ENCODE results near the gene NACC2. TPM values are rescaled to one million over a fixed set of nuclear protein-coding genes. Genes with fewer than 3 reads are reported as not detected.

The NACC2 gene
- total RNA-seq, 1 donor from 2014 or later: 8.1 TPM

DNA sequence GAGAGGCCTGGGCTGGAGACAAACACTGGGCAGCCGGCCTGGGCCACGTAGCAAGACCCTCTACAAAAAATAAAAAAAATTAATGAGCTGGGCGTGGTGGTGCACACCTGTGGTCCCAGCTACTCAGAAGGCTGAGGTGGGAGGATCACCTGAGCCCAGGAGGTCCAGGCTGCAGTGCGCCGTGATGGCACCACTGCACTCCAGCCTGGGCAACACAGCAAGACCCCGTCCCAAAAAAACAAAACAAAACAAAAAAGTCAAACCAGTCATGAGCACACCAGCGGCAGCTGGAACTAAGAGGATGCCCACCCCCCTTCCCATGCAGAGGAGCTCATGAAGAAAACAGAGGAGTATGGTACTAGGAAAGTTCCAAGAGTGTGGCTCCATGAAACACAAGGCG is 131.8 kb downstream of the NACC2 start:
- Mint-ChIP-seq H3K36me3 (ENCODE audit: low read depth) (no peaks in the 10 kb centered on the region), H3K4me1 (peaks cover 32% of the 10 kb centered on the region), H3K27me3 (ENCODE audit: low read depth) (peaks cover 13% of the 10 kb centered on the region), H3K4me3 (peak overlapping the region; percentile 29), H3K9me3 (no peaks in the 10 kb centered on the region), H3K27ac (ENCODE audit: unreplicated experiment) (no peak overlapping the region)
- TF ChIP-seq, protein P1, sequence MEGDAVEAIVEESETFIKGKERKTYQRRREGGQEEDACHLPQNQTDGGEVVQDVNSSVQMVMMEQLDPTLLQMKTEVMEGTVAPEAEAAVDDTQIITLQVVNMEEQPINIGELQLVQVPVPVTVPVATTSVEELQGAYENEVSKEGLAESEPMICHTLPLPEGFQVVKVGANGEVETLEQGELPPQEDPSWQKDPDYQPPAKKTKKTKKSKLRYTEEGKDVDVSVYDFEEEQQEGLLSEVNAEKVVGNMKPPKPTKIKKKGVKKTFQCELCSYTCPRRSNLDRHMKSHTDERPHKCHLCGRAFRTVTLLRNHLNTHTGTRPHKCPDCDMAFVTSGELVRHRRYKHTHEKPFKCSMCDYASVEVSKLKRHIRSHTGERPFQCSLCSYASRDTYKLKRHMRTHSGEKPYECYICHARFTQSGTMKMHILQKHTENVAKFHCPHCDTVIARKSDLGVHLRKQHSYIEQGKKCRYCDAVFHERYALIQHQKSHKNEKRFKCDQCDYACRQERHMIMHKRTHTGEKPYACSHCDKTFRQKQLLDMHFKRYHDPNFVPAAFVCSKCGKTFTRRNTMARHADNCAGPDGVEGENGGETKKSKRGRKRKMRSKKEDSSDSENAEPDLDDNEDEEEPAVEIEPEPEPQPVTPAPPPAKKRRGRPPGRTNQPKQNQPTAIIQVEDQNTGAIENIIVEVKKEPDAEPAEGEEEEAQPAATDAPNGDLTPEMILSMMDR (conservative IDR thresholded peaks at IDR 0.05): no peak
- no peak for DNase-seq (ENCODE audit: low read depth, low spot score)

DNA sequence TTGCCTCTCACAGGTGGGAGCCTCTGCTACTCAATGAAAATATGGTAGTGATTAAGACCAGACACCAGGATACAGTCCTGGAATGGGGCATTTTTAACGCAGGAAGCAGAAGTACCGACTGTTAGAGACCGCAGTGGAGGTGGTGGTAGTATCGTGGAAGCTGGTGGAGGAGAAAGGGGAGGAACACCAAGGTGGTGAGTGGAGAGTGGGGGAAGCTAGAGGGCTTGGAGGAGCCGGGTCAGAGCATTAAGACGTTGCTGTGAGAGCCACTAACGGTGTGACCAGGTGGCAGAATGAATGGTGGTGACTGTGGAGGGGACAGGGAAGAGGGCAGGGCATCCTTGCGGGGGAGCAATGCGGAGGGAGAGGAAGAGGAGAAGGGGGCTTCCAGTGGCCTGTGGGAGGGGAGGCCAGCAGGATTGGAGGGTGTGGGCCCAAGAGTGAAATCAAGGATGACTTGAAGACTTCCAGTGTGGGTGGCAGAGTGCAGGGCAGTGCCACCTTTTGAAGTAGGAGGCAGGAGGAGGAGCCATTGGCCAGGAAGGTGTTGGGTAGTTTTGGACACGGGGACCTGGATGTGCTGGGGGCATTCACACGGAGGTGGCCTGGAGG is 132.3 kb downstream of the NACC2 start:
- Mint-ChIP-seq H3K9me3 (no peaks in the 10 kb centered on the region), H3K4me3 (peak overlapping the region; percentile 77), H3K4me1 (peaks cover 29% of the 10 kb centered on the region), H3K27ac (ENCODE audit: unreplicated experiment) (no peak overlapping the region), H3K27me3 (ENCODE audit: low read depth) (peaks cover 12% of the 10 kb centered on the region), H3K36me3 (ENCODE audit: low read depth) (no peaks in the 10 kb centered on the region)
- DNase-seq (ENCODE audit: low read depth, low spot score): no peak
- TF ChIP-seq, protein P1 (conservative IDR thresholded peaks at IDR 0.05): no peak

DNA sequence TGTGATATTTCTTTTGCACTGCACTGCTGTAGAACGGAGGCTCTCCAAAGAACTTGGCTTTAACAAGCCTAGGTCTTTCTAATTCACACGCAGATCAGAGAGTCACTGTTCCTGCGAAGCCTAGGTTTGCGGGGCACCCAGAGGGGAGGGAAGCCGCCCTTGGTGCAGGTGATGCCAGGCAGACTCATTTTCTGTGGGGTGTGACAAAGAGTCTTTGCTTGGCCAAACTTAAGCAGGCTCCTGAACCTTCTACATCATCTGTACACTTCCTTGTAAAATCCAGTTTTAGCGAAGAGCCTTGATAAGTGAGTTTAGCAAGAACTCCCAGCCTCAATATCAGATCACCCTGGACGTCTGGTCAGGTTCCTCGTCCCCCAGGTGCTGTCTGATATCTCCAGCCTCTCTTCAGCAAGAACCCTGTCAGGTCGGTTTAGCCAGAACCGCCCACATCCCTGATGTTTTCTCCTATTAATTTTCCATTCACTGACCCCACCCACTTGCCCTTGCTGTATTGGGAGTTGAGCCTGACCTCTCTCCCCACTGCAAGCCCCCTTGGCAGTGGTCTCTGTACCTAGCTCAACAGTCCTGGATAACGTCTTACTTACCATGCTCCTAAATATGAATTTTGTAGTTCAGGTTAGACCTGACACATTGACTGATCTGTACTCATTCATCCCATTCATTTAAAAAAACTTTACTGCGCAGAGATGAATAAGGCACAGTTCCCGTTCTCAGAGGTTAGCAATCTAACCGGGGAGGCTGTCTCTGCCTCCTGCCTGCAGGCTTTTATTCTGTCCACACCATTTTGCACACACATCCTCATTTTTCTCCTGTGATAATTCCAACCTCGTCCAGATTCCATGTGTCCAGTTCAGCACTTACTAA is 133.0 kb downstream of the NACC2 start:
- Mint-ChIP-seq H3K27ac (ENCODE audit: unreplicated experiment) (no peak overlapping the region), H3K4me1 (peaks cover 24% of the 10 kb centered on the region), H3K27me3 (ENCODE audit: low read depth) (peaks cover 7% of the 10 kb centered on the region), H3K36me3 (ENCODE audit: low read depth) (no peaks in the 10 kb centered on the region), H3K4me3 (peak overlapping the region; percentile 77), H3K9me3 (no peaks in the 10 kb centered on the region)
- no peak for DNase-seq (ENCODE audit: low read depth, low spot score)
- TF ChIP-seq, protein P1 (conservative IDR thresholded peaks at IDR 0.05): no peak

DNA sequence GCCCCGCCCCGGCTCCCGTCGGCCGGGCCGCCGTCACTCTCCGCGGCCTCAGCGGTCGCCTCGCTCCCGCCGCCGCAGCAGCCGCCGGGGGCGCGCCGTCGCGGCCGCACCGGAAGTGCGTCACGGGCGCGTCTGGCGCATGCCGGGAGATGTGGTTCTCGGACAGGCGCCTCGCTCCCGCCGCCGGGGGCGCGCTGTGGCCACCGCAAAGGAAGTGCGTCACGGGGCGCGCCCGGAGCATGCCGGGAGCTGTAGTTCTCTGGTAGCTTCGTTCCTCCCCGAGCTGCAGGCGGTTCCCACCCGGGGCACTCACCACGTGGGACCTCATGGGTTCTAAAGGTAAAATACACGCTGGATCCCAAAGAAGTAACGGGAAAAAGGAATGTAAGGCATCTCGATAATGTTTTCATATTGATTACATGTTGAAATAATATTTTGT is 133.8 kb downstream of the NACC2 start, which contains the start of gene UBAC1:
TSS of gene UBAC1 (minus strand) at position 97 of the 439 bp plus-strand sequence. CDS start 211 bp downstream, outside the sequence.
- no peaks in the 10 kb centered on the region for H3K9me3 Mint-ChIP-seq
- DNase-seq (ENCODE audit: low read depth, low spot score): peak; percentile 86
- no peaks in the 10 kb centered on the region for H3K36me3 Mint-ChIP-seq (ENCODE audit: low read depth)
- H3K4me3 Mint-ChIP-seq: peak within 1 kb of the TSS; percentile 85
- H3K27ac Mint-ChIP-seq (ENCODE audit: unreplicated experiment): no peak within 1 kb of the TSS
- H3K4me1 Mint-ChIP-seq: peaks cover 24% of the 10 kb centered on the region
- peaks cover 7% of the 10 kb centered on the region for H3K27me3 Mint-ChIP-seq (ENCODE audit: low read depth)
- TF ChIP-seq, protein P1 (conservative IDR thresholded peaks at IDR 0.05): peak; percentile 44

DNA sequence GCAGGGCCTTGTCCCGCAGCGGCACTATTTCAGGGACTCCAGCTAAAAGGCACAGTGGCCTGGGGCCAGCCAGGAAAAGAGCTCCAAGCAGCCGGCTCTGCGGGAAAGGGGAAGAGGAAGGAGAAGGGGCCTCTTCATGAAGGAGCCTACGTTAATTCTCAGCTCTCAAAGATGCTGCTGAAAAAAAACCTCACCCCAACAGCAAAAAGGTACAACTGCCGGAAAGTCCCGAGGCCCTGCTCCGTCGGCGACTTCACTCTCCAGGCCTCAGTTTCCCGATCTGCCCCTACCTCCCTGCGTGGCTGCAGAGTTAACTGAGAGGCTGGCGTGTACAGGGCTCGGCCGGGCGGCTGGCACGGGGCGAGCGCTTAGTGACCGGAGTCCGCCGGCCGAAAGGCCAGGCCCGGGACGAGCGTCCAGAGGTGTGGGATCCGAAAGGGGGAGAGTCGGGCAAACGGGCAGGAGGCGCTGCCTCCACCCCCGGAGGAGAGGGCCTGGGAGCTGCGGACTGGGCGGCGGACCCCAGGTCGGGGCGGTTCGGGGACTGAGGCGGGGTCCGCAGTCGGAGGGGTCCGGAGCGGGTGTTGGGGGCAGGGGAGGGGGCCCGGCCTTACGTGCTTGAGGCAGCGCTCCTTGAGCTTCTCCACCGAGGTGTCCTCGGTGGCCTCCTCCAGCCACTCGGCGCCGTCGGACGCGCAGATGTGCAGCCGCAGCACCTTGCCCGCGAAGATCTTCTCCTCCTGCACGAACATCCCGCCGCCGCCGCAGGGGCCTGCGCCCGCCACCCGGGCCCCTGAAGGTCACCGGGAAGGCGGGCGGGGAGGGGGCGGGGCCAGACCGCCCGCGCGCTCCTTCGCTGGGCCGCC is 134.4 kb downstream of the NACC2 start:
- peak overlapping the region; percentile 85 for H3K4me3 Mint-ChIP-seq
- DNase-seq (ENCODE audit: low read depth, low spot score): peak; percentile 26
- H3K27me3 Mint-ChIP-seq (ENCODE audit: low read depth): peaks cover 7% of the 10 kb centered on the region
- H3K4me1 Mint-ChIP-seq: peaks cover 24% of the 10 kb centered on the region
- TF ChIP-seq, protein P1 (conservative IDR thresholded peaks at IDR 0.05): no peak
- H3K9me3 Mint-ChIP-seq: no peaks in the 10 kb centered on the region
- H3K27ac Mint-ChIP-seq (ENCODE audit: unreplicated experiment): no peak overlapping the region
- no peaks in the 10 kb centered on the region for H3K36me3 Mint-ChIP-seq (ENCODE audit: low read depth)

Data from neural crest cell (in vitro differentiated cells).